Ascending aorta (tissue), 2 donors: ENCODE data around the gene THRB. TPM values are rescaled to one million over a fixed set of nuclear protein-coding genes. Genes with fewer than 3 reads are reported as not detected.
A peak's percentile ranks its signal among the peaks of the same experiment; 100 is the strongest.

Experiments used
- DNase-seq, 2 donors: peaks; one replicate each; pipeline ENCODE4 v3.0.0-alpha.2; 2019; ENCODE audit warnings: low spot score in 2 of 2
- H3K27ac ChIP-seq, 2 donors: fragments of 200-600 bp; sonication (generic); one replicate each; pipeline ENCODE4 v1.5.1; 2016 to 2017; ENCODE audit warnings: mild to moderate bottlenecking in 1 of 2
- H3K27me3 ChIP-seq: fragments of 200-600 bp; sonication (generic); one replicate; pipeline ENCODE4 v1.5.1; 2017
- H3K36me3 ChIP-seq, 2 donors: fragments of 200-600 bp; sonication (generic); one replicate each; pipeline ENCODE4 v1.5.1; 2016
- H3K4me1 ChIP-seq, 2 donors: fragments of 200-600 bp; sonication (generic); one replicate each; pipeline ENCODE4 v1.5.1; 2016 to 2017; ENCODE audit warnings: mild to moderate bottlenecking in 1 of 2
- H3K4me3 ChIP-seq, 2 donors: fragments of 200-600 bp; sonication (generic); one replicate each; pipeline ENCODE4 v1.5.1; 2016 to 2017; ENCODE audit warnings: mild to moderate bottlenecking in 1 of 2
- H3K9me3 ChIP-seq, 2 donors: fragments of 200-600 bp; sonication (generic); one replicate each; pipeline ENCODE4 v1.5.1; 2016
- CTCF ChIP-seq, 3 experiments: fragments of 200-600 bp in 2 of 3; fragments of 450-650 bp in 1 of 3; sonication (generic) in 2 of 3; IDR thresholded peaks; one replicate each; pipeline ENCODE4 v1.5.1; 2016 to 2019; ENCODE audit warnings: antibody characterized with exemption in 3 of 3, mild to moderate bottlenecking in 1 of 3, moderate library complexity in 1 of 3
- intact Hi-C: fragments of 100-400 bp; cut with DNase I; formaldehyde crosslinking; loops from one replicate; pipeline ENCODE4 v1.15.1; 2023
- total RNA-seq: library from RNA; depleted of rRNA; stranded (reverse); fragments of >200 nt; gene quantifications from one replicate; pipeline ENCODE4 v1.1.0, GENCODE V29; 2016

Gene THRB
- total RNA-seq, 1 donor from 2014 or later, result 24.7 TPM

GRCh38 chr3:24490151-24490550, 4.5 kb downstream of the THRB start:
- no peaks in the 10 kb centered on the region for H3K9me3 ChIP-seq
- peaks cover 3 to 41% of the 10 kb centered on the region in 2 donors for H3K4me1 ChIP-seq
- DNase-seq, result peak in 1 of 2 donors; percentile 63
- no peaks in the 10 kb centered on the region for H3K27me3 ChIP-seq
- H3K27ac ChIP-seq, result peak overlapping the region; percentile 41 to 55
- no peaks in the 10 kb centered on the region for H3K36me3 ChIP-seq
- intact Hi-C loops, result loop anchor here (5.0 kb wide), 1 partner anchor 73 kb away; no protein-coding TSS in a partner anchor
- no peak for TF ChIP-seq CTCF (IDR thresholded peaks at IDR 0.05)
- no peak overlapping the region for H3K4me3 ChIP-seq

GRCh38 chr3:24487325-24488262, 7.1 kb downstream of the THRB start:
- DNase-seq, result no peak
- peaks cover 3 to 50% of the 10 kb centered on the region in 2 donors for H3K4me1 ChIP-seq
- no peaks in the 10 kb centered on the region for H3K9me3 ChIP-seq
- no peak overlapping the region for H3K4me3 ChIP-seq
- H3K27ac ChIP-seq, result peak overlapping the region; percentile 6 to 19
- no peak for TF ChIP-seq CTCF (IDR thresholded peaks at IDR 0.05)
- intact Hi-C loops, result no loop called here
- no peaks in the 10 kb centered on the region for H3K36me3 ChIP-seq
- no peaks in the 10 kb centered on the region for H3K27me3 ChIP-seq

- DNase-seq, result no peak
- Histone ChIP-seq H3K4me3 (peak overlapping the region in 1 of 2 donors; percentile 15), H3K4me1 (peaks cover 3 to 43% of the 10 kb centered on the region in 2 donors), H3K27me3 (no peaks in the 10 kb centered on the region), H3K9me3 (no peaks in the 10 kb centered on the region), H3K27ac (peak overlapping the region; percentile 13 to 41), H3K36me3 (no peaks in the 10 kb centered on the region)
- no peak for TF ChIP-seq CTCF (IDR thresholded peaks at IDR 0.05)
- intact Hi-C loops, result no loop called here
Measured at GRCh38 chr3:24485511-24485910, 9.1 kb downstream of the THRB start.

- peaks cover 3 to 49% of the 10 kb centered on the region in 2 donors for H3K4me1 ChIP-seq
- no peak overlapping the region for H3K4me3 ChIP-seq
- H3K9me3 ChIP-seq, result no peaks in the 10 kb centered on the region
- TF ChIP-seq CTCF (IDR thresholded peaks at IDR 0.05), result no peak
- DNase-seq, result peak in 1 of 2 donors; percentile 69
- intact Hi-C loops, result no loop called here
- peak overlapping the region; percentile 1 to 19 for H3K27ac ChIP-seq
- H3K36me3 ChIP-seq, result no peaks in the 10 kb centered on the region
- H3K27me3 ChIP-seq, result no peaks in the 10 kb centered on the region
Measured at GRCh38 chr3:24483873-24484272, 10.8 kb downstream of the THRB start.

GRCh38 chr3:24482096-24482705, 12.4 kb downstream of the THRB start:
- H3K36me3 ChIP-seq, result no peaks in the 10 kb centered on the region
- peaks cover 3 to 47% of the 10 kb centered on the region in 2 donors for H3K4me1 ChIP-seq
- H3K9me3 ChIP-seq, result no peaks in the 10 kb centered on the region
- H3K27me3 ChIP-seq, result no peaks in the 10 kb centered on the region
- no peak overlapping the region for H3K4me3 ChIP-seq
- no peak overlapping the region for H3K27ac ChIP-seq
- intact Hi-C loops, result no loop called here
- no peak for DNase-seq
- no peak for TF ChIP-seq CTCF (IDR thresholded peaks at IDR 0.05)
